SK-MEL-5 (cell line): Measurements from ENCODE around the gene SLC6A12. TPM values are rescaled to one million over a fixed set of nuclear protein-coding genes. Genes with fewer than 3 reads are reported as not detected.

Experiments used
- DNase-seq: peaks from one replicate; pipeline ENCODE4 v3.0.0-alpha.2; 2016; ENCODE audit warnings: low read depth, low spot score
- in situ Hi-C: cut with HindIII; loops from 2 replicates; pipeline ENCODE4 v1.10.0; 2016; ENCODE audit warnings: low sequenced_read_pairs, high pct_unique_total_duplicates, low pct_unique_long_range_greater_than_20kb
- polyA plus RNA-seq, 2 experiments: library from polyadenylated mRNA; depleted of rRNA; stranded (reverse); fragments of >200 nt; gene quantifications; 2 replicates each; pipeline ENCODE4 v1.2.3, GENCODE V29; 2015
- total RNA-seq: library from RNA; depleted of rRNA; stranded (reverse); fragments of >200 nt; shearing (Covaris generic); gene quantifications from 2 replicates; pipeline ENCODE4 v1.2.3, GENCODE V29; 2014; rRNA removed

The SLC6A12 gene
- total RNA-seq: 1.4 and 1.6 TPM in 2 replicates
- polyA plus RNA-seq (2015; cell fraction: cytosol; rRNA removed): 1.4 and 3.3 TPM in 2 replicates
- polyA plus RNA-seq (2015; cell fraction: nucleus; rRNA removed): 0.16 and 5.6 TPM in 2 replicates

DNA sequence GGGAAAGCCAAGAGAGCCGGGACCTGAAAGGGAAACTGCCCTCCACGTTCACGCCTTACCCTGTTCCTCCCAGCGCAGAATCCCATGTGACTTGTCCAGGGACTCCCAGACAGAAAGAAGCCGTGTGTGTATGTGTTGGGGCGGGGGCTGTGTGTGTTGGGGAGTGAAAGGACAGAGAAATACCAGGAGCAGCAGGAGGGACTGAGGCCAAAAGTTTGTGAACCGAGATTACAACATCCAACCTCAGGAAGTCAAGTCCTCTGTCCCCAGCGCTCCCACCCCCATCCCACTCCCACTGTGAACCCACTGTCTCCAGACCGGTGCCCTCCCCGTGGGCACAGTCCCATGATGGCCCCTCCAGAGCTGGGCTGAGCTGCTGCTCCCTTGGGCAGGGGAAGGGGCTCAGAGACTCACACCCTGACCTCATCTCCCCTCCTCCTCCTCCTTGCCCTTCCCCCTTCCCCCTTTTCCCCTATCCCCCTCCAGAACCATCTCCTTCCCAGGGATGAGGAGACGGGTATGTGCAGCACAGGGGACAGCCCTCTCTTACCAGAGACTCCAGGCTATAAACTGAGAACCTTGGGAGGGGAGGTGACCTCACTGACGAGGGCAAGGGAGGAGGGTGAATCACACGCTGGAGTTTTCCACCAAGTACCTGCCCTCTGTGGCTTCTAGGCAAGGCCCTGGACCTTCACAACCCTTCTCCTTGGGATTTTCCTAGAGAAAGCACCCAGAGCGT, at the start of gene SLC6A12:
TSS of gene SLC6A12 (minus strand) at position 155 of the 739 bp plus-strand sequence. CDS start 4,171 bp downstream, outside the sequence.
- in situ Hi-C loops: no loop called here
- no peak for DNase-seq

DNA sequence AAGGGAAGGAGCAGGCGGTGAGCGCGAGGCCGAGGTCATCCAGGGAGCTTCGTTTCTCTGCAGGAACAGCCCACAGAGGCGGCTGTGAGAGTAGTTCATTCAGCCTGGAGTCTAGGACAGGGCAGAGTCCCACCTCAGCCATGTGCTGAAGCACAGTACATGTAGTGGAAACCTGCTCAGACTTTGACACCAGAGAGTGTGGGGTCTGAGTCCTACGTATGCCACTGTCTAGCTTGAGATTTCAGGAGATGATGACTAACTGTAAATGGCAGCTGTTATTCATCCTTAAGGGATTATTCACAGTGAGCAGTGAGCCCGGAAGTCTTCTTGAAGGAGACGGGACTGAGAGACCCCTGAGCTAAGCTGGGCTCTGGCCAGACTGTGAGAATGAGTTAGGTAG, 49.6 kb upstream of the SLC6A12 start:
- in situ Hi-C loops: no loop called here
- no peak for DNase-seq

DNA sequence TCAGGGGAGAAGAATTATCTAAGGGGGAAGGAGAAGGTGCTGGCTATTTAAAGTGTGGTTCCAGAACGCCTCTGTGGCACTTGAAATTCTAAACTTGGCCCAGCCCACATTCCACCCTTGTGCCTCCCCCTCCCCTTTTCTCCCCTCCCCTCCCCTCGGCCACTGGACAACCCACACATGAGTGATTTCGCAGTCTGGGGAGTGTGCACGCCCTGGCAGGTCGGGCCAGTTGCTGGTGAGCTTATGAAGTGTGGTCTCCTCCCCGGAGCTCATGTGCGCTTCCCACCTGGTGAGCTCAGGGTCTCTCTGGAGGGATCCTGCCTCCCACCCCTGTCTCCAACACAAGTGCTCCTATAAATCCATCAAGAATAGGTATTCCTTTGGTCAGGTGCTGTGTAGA, 48.9 kb upstream of the SLC6A12 start, which contains the start of gene SLC6A13:
TSS of gene SLC6A13 (minus strand) at position 20 of the 400 bp plus-strand sequence. CDS start 2,784 bp downstream, outside the sequence.
- in situ Hi-C loops: no loop called here
- no peak for DNase-seq

DNA sequence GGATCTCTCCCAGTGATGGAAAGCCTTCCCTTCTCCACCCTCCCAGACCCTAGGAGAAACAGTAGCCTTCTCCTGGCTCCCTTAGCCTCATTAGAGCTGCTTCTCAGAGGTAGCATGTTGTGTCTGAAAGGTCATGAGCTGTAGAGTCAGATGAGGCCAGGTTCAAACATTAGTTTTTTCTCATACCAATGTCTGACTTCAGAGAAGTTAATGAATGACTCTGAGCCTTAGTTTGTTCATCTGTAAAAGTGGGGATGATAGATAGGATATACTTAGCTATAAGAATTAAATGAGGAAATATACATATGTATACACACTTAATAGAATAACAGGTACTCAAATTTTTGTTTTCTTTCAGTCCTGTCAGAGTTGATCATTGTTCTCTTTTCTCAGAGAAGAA, 48.2 kb upstream of the SLC6A12 start:
- in situ Hi-C loops: no loop called here
- no peak for DNase-seq

DNA sequence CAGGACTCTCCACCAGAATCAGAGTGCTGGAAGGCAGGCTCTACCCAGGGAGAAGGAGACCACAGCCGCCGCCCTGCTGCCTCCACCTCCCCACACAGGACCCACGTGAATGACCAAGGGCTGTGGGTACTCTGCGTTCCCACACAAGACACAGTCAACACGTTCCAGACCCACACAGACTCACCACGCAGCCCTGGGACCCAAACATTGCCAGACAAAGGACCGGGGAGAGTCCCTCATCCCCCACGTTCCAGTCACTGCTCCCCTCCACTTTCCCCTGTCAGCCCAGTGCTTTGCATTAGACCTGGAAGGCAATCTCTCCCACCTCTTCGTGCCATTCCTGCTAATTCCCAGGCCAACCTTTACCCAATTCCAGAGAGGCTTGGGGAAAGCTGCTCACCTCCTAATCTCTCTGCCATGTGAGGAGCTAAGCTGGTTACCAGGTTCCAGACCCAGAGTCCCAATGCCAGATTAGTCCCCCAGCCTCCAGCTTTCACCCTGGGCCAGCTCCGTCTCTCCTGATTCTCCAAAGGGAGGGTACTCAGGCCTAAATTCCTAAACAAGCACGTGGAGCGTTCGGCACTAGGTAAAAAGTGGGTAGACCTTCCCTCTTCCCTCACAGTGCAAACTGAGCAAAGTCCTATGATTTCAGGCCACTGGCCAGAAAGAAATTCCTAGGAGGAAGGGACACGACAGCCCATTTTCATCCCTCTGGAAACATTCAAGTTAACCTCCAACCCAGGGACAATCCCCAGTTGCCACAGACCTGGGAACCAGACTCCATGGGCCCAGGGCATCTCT, 43.8 kb upstream of the SLC6A12 start:
- DNase-seq: no peak
- in situ Hi-C loops: no loop called here

DNA sequence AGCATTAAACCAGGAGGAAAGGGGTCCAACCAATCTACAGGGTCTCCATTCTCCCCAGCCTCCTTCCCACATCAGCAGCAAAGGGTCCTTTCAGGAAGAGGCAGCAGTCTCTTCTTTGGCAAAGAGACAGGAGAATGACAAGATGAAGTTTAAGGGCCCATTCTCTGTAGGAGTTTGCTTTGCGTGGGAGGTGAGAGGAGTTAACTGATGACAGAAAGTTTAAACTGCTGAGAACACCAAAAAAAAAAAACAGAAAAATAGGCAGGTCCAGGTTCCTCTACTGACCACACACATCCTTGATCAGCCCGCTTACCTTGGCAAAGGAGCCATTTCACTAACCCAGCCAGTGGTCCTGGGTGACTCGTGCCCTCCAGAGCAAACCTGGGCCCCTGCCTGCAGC, 43.0 kb upstream of the SLC6A12 start:
- in situ Hi-C loops: no loop called here
- no peak for DNase-seq

DNA sequence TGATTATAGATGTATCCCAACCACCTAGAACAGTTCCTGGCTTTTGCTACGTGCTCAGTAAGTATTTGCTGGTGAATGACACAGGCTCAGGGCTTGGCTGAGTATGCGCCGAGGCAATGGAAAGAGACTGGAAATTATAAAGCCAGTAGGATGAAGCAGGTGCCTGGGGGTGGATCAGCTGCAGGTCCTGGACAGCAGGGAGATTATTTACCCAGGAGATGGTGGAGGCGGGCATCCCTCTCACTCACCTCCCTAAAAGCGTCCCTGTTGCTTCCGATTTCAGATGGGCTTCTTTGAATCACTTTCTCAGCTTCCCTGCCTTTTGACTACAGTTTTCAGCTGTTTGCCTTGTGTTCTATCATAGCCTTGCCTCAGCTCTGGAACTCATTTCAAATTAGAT, 42.3 kb upstream of the SLC6A12 start:
- in situ Hi-C loops: no loop called here
- DNase-seq: no peak

DNA sequence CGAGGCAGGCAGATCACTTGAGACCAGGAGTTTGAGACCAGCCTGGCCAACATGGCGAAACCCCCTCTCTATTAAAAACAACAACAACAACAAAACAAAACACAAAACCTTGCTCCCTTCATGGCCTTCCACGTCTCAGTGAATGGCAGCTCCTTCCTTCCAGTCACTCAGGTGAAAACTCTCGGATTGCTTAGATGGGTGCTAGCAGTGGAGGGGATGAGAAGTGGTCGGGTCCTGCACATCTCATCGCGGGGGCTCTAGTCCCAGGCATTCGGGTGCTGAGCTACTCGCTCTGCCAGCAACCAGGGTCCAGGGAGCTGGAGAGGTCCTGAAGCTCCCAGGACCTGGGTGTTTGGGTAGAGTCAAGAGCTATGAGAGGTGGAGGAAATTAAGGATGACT, 41.0 kb upstream of the SLC6A12 start:
- no peak for DNase-seq
- in situ Hi-C loops: no loop called here

DNA sequence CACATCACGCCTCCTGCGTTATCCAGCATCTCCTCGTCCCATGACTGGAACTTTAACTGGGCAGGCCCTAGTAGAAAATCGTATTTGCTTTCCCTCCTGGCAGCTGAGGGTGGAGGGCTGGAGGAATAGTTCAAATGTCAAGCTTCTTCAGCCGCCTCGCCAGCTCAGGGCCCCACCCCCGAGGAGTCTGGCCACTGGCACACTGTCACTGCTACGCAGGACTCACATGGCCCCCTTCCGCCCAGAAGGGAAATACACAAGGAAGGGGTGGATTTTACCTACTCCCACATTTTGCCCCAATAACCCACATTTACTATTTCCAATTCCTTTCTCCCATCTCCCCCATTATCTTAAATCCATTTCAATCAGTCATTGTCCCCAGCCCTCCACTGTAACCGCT, 40.1 kb upstream of the SLC6A12 start:
- in situ Hi-C loops: no loop called here
- DNase-seq: no peak

DNA sequence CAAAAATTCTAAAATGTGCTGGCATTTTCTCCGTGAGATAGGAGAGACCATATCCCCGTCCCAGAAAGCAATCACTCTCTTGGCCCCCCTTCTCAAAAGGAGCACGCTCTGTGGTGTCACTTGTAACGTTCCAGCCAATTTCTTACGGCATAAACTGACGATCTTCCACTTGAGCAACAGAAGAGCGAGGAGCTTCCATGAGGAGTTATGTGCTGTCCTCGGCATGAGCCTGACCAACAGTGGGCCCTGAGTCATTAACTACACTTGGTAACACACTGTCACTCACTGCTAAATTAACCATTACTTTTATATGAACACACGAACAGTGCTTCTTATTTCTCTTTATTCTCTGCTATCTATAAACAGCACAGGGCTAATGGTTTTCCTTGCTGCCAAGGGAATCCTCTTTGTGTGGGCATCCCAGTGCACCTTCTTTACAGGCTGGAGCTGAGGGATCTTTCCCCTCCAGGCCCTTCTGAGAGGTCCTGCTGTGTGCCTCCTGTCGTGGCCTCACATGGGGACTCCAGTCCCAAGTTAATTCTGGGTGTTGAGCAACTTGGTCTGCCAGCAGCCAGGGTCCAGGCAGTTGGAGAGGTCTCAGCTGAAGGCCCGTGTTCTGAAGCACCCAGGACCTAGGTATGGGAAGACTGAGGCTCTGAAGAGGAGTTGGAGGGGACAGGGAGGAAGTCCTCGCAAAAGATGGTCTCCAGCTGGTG, 39.3 kb upstream of the SLC6A12 start:
- no peak for DNase-seq
- in situ Hi-C loops: no loop called here

DNA sequence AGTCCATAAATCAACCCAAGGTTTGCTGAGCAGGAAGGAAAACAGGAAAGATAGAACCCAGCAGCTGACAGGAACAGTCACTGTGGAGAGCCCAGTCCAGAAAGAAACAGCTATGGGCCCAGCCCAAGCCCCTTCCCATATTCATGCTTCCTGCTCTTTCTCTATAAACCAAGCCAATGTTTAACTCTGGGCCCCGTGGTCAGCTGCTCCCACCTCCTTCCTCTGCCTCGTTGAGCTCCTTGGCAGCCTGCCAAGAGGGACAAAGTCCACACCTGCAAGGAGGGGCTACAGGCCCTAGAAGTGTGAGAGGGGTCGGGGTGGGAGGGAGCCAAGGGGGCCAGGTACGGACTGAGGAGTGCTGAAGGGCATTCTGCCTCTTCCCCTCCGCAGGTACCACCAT, 38.7 kb upstream of the SLC6A12 start:
- DNase-seq: no peak
- in situ Hi-C loops: no loop called here

DNA sequence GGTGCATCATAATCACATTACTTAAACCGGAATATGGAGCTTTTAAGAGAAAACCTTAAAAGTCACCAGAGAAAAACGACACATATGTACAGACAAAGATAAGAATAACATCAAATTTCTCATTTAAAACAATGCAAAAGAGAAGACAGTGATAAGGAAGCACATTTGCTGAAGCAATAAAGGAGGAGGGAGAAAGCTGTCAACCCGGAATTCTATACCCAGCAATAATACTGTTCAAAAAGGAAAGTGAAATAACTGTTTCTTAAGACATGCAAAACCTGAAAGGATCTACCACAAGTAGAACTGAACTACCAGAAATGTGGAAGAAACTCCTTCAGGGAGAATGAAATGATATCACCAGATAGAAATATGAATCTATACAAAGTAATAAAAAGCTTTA, 33.3 kb upstream of the SLC6A12 start:
- DNase-seq: no peak
- in situ Hi-C loops: no loop called here

DNA sequence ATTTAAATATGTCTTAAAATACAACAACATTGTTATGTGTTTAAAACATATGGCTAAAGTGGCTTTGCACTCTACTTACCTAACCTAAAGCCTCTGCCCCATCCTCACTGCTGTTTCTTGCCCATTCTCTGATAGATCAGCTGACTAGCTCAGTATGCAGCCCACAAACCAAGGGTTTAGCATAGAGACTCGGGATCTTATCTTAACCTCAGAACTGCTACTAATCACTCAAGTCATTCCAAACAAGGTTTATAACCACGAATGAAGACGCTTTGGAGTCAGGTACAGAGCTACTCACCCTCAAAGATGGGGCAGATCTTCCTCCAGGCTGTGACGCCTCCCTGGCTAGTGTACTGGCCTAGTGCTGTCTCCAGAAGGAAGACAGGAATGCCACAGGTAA, 29.4 kb upstream of the SLC6A12 start:
- in situ Hi-C loops: no loop called here
- DNase-seq: no peak

DNA sequence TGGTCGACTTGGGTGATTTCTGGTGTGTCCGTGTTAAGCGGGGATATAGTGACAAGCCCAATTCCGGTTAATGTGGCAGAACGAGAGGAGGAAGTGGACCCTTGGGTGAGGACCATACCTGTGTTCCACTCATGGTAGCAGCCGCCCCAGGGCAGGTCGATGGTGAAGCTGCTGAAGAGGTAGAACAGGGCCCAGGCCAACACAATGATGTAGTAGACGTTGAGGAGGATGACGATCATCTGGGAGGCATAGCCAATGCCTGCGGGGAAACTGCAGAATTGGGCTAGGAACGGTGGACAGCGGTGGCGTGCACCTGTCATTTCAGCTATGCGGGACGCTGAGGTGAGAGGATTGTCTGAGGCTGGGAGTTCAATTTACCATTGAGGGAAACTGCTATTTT, 28.5 kb upstream of the SLC6A12 start:
- in situ Hi-C loops: no loop called here
- DNase-seq: no peak

DNA sequence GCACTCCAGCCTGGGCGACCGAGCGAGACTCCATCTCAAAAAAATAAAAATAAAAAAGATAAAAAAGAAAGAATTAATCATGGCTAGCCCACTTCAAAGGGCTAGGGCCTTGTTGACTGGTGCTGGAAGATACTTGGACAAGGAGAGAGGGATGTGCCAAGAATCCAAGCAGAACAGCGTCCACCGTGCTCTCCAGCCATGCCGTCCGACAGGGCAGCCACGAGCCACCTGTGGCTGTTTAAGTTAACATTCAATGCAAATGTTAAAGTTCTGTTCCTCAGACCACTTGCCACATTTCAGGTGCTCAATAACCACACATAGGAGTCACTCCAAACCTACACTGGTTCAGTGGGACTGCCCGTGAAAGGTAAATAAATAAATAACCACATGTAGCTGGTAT, 27.3 kb upstream of the SLC6A12 start:
- no peak for DNase-seq
- in situ Hi-C loops: no loop called here

DNA sequence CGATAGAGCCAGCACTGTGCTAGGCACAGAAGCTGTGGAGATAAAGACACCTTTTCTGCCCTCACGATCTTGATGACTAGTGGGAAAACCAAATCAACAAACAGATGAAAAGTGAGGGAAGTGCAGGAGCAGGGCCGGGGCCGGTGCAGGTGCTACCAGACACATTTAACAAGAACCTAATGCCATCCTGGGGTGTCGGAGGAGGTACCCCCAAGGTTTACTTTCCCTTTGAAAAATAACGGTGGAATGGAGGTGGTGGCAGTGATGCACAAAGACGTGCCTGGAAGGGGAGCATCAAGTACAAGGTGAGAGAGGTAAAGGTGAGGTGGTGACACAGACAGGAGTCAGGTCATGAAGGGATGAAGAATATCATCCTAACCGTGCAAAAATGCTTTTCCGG, 26.6 kb upstream of the SLC6A12 start:
- in situ Hi-C loops: no loop called here
- no peak for DNase-seq

DNA sequence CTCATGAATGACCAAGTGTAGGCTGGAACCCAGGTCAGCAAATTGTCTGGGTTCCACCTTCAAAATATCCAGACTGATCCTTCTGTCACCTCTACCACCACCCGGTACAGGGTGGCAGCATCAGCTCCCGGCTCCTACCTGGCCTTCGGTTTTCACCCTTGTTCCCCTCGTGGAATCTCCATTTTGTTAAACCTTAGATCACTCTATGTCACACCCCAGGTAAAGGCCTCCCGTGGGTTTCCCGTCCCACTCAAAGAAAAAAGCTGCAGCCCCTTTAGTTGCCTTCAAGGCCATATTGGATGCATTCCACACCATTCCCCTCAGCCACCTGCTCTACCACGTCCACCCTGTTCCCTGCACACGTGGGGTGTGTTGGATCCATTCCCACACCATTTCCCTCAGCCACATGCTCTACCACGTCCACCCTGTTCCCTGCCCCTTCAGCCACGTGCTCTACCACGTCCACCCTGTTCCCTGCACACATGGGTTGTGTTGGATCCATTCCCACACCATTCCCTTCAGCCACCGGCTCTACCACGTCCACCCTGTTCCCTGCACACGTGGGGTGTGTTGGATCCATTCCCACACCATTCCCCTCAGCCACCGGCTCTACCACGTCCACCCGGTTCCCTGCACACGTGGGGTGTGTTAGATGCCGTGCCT, 24.9 kb upstream of the SLC6A12 start:
- DNase-seq: no peak
- in situ Hi-C loops: no loop called here

DNA sequence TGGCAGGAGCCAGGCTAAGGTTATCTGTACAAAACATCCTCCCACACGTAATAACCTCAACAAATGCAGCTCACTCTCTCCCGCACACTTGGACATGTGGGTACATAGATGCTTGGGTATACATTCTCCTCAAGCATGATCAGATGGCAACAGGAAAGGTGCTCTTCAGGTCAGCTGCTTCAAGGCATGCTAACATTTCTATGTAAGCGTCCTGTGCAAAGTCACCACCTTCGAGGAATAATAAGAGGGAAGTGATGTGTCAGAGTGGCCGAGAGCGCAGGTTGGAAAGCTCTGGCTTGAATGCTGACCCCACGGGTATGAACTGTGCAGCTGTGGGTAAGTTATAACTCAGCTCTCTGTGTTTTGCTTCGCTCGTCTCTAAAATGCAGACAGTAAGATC, 24.2 kb upstream of the SLC6A12 start:
- in situ Hi-C loops: no loop called here
- no peak for DNase-seq
